OCI-LY3 (cell line): ENCODE data around the gene CDH23.
A peak's percentile ranks its signal among the peaks of the same experiment; 100 is the strongest.

ENCODE experiments used
- H2AFZ ChIP-seq: fragments of 200-600, 300-600 bp; shearing (Covaris generic); 2 replicates; pipeline ENCODE4 v1.6.0; 2014; ENCODE audit warnings: antibody characterized with exemption, low read depth, low read length
- H3K27ac ChIP-seq: fragments of 200-600, 300-600 bp; sonication (generic); 2 replicates; pipeline ENCODE4 v1.5.1; 2014; ENCODE audit warnings: mild to moderate bottlenecking, low read length, moderate library complexity, mixed read lengths
- H3K27me3 ChIP-seq: fragments of 200-600, 300-600 bp; sonication (generic); 2 replicates; pipeline ENCODE4 v1.6.1; 2014; ENCODE audit warnings: low read depth, low read length, mixed read lengths
- H3K36me3 ChIP-seq: fragments of 200-600, 300-600 bp; sonication (generic); replicated peaks from 2 replicates; pipeline ENCODE3; 2014; ENCODE audit warnings: low read depth, low read length, mixed read lengths
- H3K4me1 ChIP-seq: fragments of 300-600, 200-600 bp; sonication (generic); 2 replicates; pipeline ENCODE4 v1.6.1; 2014; ENCODE audit warnings: low read length, mixed read lengths
- H3K4me2 ChIP-seq: fragments of 200-600, 300-600 bp; sonication (generic); 2 replicates; pipeline ENCODE4 v1.6.1; 2014; ENCODE audit warnings: low read length, mixed read lengths
- H3K4me3 ChIP-seq: fragments of 300-600, 200-600 bp; sonication (generic); 2 replicates; pipeline ENCODE4 v1.5.1; 2014; ENCODE audit warnings: antibody characterized with exemption, mild to moderate bottlenecking, low read length, moderate library complexity
- H3K79me2 ChIP-seq: fragments of 300-600, 200-600 bp; shearing (Covaris generic); 2 replicates; pipeline ENCODE4 v1.6.1; 2014; ENCODE audit warnings: mild to moderate bottlenecking, low read length, mixed read lengths
- H3K9ac ChIP-seq: fragments of 300-600, 200-600 bp; shearing (Covaris generic); 2 replicates; pipeline ENCODE4 v1.6.0; 2014; ENCODE audit warnings: mild to moderate bottlenecking, low read length, moderate library complexity
- H3K9me3 ChIP-seq: fragments of 200-600, 300-600 bp; shearing (Covaris generic); 2 replicates; pipeline ENCODE4 v1.6.1; 2014; ENCODE audit warnings: low read length, mixed read lengths; ENCODE audit not compliant: insufficient read depth
- H4K20me1 ChIP-seq: fragments of 200-600, 300-600 bp; sonication (generic); 2 replicates; pipeline ENCODE4 v1.6.1; 2016; ENCODE audit warnings: low read length, mixed read lengths; ENCODE audit not compliant: insufficient read depth
- EZH2phosphoT487 ChIP-seq: fragments of 200-600 bp; shearing (Covaris generic); IDR thresholded peaks from 2 replicates; pipeline ENCODE4 v1.6.1; 2018; ENCODE audit warnings: antibody characterized with exemption, mixed run types, low read depth
- TF ChIP-seq, protein P1 (sequence below): fragments of 200-600, 300-600 bp; sonication (generic); IDR thresholded peaks from 2 replicates; pipeline ENCODE4 v1.5.1; 2014; ENCODE audit warnings: antibody characterized with exemption, low read length, low read depth

Gene CDH23

GRCh38 chr10:71394926-71395562, 1.7 kb upstream of the CDH23 start:
- H3K27me3 ChIP-seq: peaks cover 13% of the 10 kb centered on the region; the same call in 1 of the 2 replicates

DNA sequence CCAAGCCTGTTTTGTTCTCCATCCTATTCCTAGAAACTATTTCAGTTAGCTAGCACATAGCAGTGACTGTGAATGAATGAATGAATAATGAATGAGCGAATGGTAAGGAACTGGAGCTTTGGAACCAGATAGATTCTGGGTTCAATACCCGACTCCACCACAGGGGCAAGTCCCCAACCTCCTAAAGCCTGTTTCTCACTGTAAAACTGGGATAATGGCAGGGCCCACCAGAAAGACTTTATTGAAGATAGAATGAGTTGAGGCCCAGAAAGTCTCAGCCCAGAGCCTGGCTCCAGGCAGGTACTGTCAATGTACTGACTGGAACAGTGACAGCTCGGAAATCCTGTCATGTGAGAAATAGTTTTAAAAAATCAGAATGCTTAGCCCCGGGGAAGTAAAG, 1.1 kb upstream of the CDH23 start:
- peaks cover 12% of the 10 kb centered on the region; the same call in 1 of the 2 replicates for H3K27me3 ChIP-seq

More at GRCh38 chr10:71394926-71395562, 1.7 kb upstream of the CDH23 start:
- Histone ChIP-seq H3K36me3 (no peaks in the 10 kb centered on the region), H3K4me3 (no peak overlapping the region), H3K4me2 (no peak overlapping the region), H4K20me1 (no peaks in the 10 kb centered on the region), H3K9ac (no peak overlapping the region), H3K79me2 (no peaks in the 10 kb centered on the region), H3K4me1 (no peaks in the 10 kb centered on the region), H2AFZ (no peak overlapping the region), H3K27ac (no peak overlapping the region), H3K9me3 (no peaks in the 10 kb centered on the region)
- no peak for TF ChIP-seq EZH2phosphoT487
- TF ChIP-seq, protein P1, sequence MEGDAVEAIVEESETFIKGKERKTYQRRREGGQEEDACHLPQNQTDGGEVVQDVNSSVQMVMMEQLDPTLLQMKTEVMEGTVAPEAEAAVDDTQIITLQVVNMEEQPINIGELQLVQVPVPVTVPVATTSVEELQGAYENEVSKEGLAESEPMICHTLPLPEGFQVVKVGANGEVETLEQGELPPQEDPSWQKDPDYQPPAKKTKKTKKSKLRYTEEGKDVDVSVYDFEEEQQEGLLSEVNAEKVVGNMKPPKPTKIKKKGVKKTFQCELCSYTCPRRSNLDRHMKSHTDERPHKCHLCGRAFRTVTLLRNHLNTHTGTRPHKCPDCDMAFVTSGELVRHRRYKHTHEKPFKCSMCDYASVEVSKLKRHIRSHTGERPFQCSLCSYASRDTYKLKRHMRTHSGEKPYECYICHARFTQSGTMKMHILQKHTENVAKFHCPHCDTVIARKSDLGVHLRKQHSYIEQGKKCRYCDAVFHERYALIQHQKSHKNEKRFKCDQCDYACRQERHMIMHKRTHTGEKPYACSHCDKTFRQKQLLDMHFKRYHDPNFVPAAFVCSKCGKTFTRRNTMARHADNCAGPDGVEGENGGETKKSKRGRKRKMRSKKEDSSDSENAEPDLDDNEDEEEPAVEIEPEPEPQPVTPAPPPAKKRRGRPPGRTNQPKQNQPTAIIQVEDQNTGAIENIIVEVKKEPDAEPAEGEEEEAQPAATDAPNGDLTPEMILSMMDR: no peak

DNA sequence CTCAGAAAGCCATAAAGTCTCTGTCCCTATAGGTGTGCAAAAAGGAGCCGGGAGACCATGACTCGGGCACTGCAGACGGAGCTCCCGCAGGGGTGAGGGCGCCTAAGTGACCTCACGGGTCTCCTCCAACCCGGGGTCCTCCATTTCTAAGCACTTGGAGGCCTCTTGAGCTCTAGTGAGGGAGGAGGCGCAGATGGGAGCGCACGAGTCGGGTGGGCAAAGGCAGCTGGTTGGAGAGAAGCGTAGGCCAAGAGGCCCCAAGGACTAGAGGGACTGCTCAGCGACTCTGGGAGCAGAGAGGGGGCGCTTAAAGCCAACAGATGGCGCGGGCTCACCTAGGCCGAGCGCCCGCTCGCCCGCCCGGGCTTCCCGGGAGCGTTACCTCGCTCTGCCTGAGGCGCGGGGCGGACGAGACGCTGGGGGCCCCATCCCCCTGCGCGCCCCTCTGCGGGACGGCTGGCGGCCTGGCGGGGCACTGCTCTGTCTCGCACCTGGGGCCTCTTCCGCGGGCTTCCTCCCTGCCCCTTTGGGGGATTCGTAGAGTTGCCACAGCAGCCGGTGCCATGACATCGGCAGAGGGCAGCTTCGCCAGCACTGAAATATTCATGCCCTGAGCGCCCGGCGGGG, 523 bp upstream of the CDH23 start:
- Histone ChIP-seq H4K20me1 (no peaks in the 10 kb centered on the region), H3K27me3 (0 out of 2 replicates have a peak, but pooled peaks cover 6% of the 10 kb centered on the region), H3K27ac (no peak overlapping the region), H3K9me3 (no peaks in the 10 kb centered on the region), H3K4me3 (peak overlapping the region; percentile 84), H3K79me2 (no peaks in the 10 kb centered on the region), H3K4me1 (no peaks in the 10 kb centered on the region), H2AFZ (peak overlapping the region; percentile 92), H3K4me2 (peak overlapping the region; percentile 97), H3K36me3 (no peaks in the 10 kb centered on the region), H3K9ac (peak overlapping the region; percentile 68)
- TF ChIP-seq, protein P1: peak; percentile 57
- no peak for TF ChIP-seq EZH2phosphoT487

More for the DNA sequence above, 1.1 kb upstream of the CDH23 start:
- no peak for TF ChIP-seq EZH2phosphoT487
- TF ChIP-seq, protein P1: no peak
- H3K4me2 ChIP-seq: peak overlapping the region; percentile 97
- 0 out of 2 replicates have a peak overlapping the region, but pooled peaks have one; percentile 68 for H3K9ac ChIP-seq
- H3K27ac ChIP-seq: no peak overlapping the region
- peak overlapping the region; percentile 84; the same call in 1 of the 2 replicates for H3K4me3 ChIP-seq
- H3K4me1 ChIP-seq: no peaks in the 10 kb centered on the region
- H3K36me3 ChIP-seq: no peaks in the 10 kb centered on the region
- no peaks in the 10 kb centered on the region for H4K20me1 ChIP-seq
- H3K9me3 ChIP-seq: no peaks in the 10 kb centered on the region
- no peaks in the 10 kb centered on the region for H3K79me2 ChIP-seq
- peak overlapping the region; percentile 92 for H2AFZ ChIP-seq

DNA sequence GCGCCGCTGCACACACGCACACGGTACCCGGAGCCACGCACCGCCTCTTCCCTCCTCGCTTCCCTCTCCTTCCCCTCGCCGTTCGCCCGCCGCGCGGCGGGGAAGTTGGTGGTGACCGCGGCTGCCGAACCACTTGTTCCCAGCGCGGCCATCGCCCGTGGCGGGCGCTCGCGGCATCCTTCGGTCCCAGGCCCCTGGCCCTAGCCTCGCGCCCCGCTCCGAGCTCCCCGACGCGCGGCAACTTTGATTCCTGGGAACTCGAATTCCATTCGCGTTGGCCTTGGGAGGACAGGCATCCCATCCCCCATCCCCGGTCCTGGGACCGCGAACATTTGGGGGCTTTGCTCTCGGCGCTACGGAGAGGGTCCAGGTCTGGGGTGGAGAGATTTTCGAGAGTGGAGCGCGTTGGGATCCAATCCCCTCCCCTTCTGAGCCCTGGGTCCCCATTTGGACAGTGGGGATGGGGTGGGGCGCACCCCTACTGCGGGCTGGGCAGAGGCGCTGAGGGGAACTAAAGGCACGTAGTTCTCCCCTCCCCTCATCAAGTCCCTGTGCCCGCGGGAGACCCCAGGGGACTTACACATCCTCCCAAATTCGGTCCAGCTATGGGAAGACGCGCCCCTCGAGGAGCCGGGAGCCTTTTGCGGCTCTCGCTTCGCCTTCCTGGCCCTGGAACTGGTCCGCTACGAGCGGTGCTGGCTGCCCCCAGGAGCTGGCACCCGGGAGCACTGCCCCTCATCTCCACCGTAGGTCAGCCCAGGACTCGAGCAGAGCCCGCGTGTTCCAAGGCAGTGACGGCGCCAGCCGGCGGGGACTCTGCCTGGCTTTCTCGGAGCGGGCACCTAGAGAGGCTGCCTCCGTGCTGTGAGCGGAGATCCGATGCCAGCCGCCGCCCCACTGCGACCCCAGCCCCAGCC, 834 bp downstream of the CDH23 start:
- Histone ChIP-seq H3K4me3 (no peak overlapping the region), H4K20me1 (no peaks in the 10 kb centered on the region), H3K27ac (no peak overlapping the region), H3K27me3 (no peaks in the 10 kb centered on the region), H3K79me2 (no peaks in the 10 kb centered on the region), H3K9ac (no peak overlapping the region), H3K4me1 (no peaks in the 10 kb centered on the region), H3K36me3 (no peaks in the 10 kb centered on the region), H3K4me2 (no peak overlapping the region), H3K9me3 (no peaks in the 10 kb centered on the region), H2AFZ (no peak overlapping the region)
- TF ChIP-seq EZH2phosphoT487: no peak
